HG02588 (cell line): ENCODE measurements around the gene KRTAP19-1.

Source experiments
- ATAC-seq: cut with Tn5 transposase; IDR thresholded peaks from one replicate; pipeline ENCODE4 v1.9.1; 2021; ENCODE audit warnings: mild to moderate bottlenecking, moderate library complexity; ENCODE audit not compliant: unreplicated experiment

The KRTAP19-1 gene

GRCh38 chr21:30430170-30430655 lies 50.0 kb downstream of the KRTAP19-1 start, which contains the start of gene KRTAP13-4:
TSS of gene KRTAP13-4 (plus strand) at chr21:30430220. CDS start at chr21:30430276, 56 bp downstream.
- ATAC-seq: no peak
